ENCODE measurements around the gene KRTAP5-7.

DNA sequence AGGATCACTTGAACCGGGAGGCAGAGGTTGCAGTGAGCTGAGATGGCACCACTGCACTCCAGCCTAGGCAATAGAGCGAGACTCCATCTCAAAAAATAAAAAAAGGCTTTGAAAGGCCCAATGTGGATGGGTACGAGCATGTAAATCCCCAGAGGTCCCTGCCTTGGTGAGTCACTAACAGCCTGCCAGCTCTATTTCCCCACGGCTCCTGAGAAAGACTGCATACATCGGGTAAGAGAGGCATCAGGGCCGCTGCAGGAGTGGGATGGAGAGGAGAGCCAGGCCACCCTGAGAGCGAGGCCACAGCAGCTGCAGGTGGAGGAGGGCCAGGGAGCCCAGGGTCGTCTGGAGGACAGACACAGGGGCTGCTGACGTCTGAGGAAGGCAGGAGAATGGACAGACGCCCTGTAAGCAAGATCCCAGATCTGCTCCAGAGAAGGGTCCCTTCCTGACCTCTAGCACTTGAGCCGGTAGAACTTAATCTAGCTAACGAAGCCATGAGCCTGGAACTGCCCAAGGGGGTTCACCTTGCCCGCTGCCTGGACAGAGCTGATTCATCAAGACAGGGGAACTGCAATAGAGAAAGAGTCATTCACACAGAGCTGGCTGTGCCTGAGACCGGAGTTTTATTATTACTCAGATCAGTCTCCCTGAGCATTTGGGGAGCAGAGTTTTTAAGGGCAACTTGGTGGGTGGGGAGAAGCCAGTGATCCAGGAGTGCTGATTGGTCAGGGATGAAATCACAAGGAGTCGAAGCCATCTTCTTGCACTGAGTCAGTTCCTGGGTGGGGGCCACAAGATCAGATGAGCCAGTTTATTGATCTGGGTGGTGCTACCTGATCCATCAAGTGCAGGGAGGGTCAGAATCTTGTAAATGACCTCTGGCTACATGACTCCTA is 16.1 kb downstream of the KRTAP5-7 start:
- no peak for TF ChIP-seq POLR2AphosphoS5 (IDR thresholded peaks at IDR 0.05)
- TF ChIP-seq CTCF (IDR thresholded peaks at IDR 0.05) = no peak
- TF ChIP-seq POLR2A (IDR thresholded peaks at IDR 0.05) = no peak
